GM12874 (cell line): ENCODE measurements around the gene CRNN.

ENCODE experiments used
- CTCF ChIP-seq: IDR thresholded peaks from 2 replicates; pipeline ENCODE4 v1.5.1; 2011; ENCODE audit warnings: low read depth, mild to moderate bottlenecking, control low read depth, low read length, moderate library complexity; ENCODE audit not compliant: insufficient read depth

CRNN gene

GRCh38 chr1:152413909-152414308 is at the start of gene CRNN:
TSS of gene CRNN (minus strand) at chr1:152414263. CDS start at chr1:152412233, 2,030 bp downstream.
- TF ChIP-seq CTCF: no peak

GRCh38 chr1:152462636-152463035 is 48.6 kb upstream of the CRNN start:
- TF ChIP-seq CTCF: no peak

GRCh38 chr1:152461544-152461943 is 47.5 kb upstream of the CRNN start:
- TF ChIP-seq CTCF: peak; percentile 46; the same call in 1 of the 2 replicates

GRCh38 chr1:152460529-152460899 is 46.5 kb upstream of the CRNN start:
- no peak for TF ChIP-seq CTCF

GRCh38 chr1:152459596-152460528 is 45.8 kb upstream of the CRNN start:
- TF ChIP-seq CTCF: peak; percentile 81

GRCh38 chr1:152458384-152459185 is 44.5 kb upstream of the CRNN start:
- peak; percentile 83 for TF ChIP-seq CTCF

GRCh38 chr1:152457561-152457960 is 43.5 kb upstream of the CRNN start:
- no peak for TF ChIP-seq CTCF
